ENCODE data around the gene ALDH1A1. TPM values are rescaled to one million over a fixed set of nuclear protein-coding genes. Genes with fewer than 3 reads are reported as not detected.
A peak's percentile ranks its signal among the peaks of the same experiment; 100 is the strongest.

ALDH1A1 gene
- total RNA-seq, 4 donors from 2014 or later: 184 to 561 (median 251) TPM

- no peak for TF ChIP-seq CTCF (IDR thresholded peaks at IDR 0.05)
- TF ChIP-seq POLR2A (IDR thresholded peaks at IDR 0.05): no peak
- Histone ChIP-seq H3K9me3 (no peaks in the 10 kb centered on the region), H3K36me3 (no peaks in the 10 kb centered on the region), H3K4me3 (no peak overlapping the region), H3K4me1 (peaks cover 0 to 7% (median 0%) of the 10 kb centered on the region in 4 donors), H3K27me3 (no peaks in the 10 kb centered on the region), H3K27ac (no peak overlapping the region)
- no peak for DNase-seq
Observed at GRCh38 chr9:72958485-72959281, 5.8 kb upstream of the ALDH1A1 start.

- H3K4me1 ChIP-seq: peaks cover 0 to 12% (median 0%) of the 10 kb centered on the region in 4 donors
- DNase-seq: no peak
- H3K27me3 ChIP-seq: no peaks in the 10 kb centered on the region
- no peaks in the 10 kb centered on the region for H3K9me3 ChIP-seq
- no peak for TF ChIP-seq CTCF (IDR thresholded peaks at IDR 0.05)
- no peak for TF ChIP-seq POLR2A (IDR thresholded peaks at IDR 0.05)
- no peak overlapping the region for H3K27ac ChIP-seq
- H3K36me3 ChIP-seq: no peaks in the 10 kb centered on the region
- H3K4me3 ChIP-seq: no peak overlapping the region
Observed at GRCh38 chr9:72955571-72955970, 2.7 kb upstream of the ALDH1A1 start.

GRCh38 chr9:72955126-72955455, 2.2 kb upstream of the ALDH1A1 start:
- DNase-seq: no peak
- H3K27me3 ChIP-seq: no peaks in the 10 kb centered on the region
- H3K4me3 ChIP-seq: no peak overlapping the region
- no peaks in the 10 kb centered on the region for H3K9me3 ChIP-seq
- peak overlapping the region in 1 of 4 donors; percentile 3 for H3K27ac ChIP-seq
- TF ChIP-seq POLR2A (IDR thresholded peaks at IDR 0.05) (no peak), CTCF (IDR thresholded peaks at IDR 0.05) (no peak)
- peaks cover 0 to 12% (median 0%) of the 10 kb centered on the region in 4 donors for H3K4me1 ChIP-seq
- H3K36me3 ChIP-seq: no peaks in the 10 kb centered on the region

- Histone ChIP-seq H3K9me3 (no peaks in the 10 kb centered on the region), H3K4me1 (peaks cover 0 to 12% (median 0%) of the 10 kb centered on the region in 4 donors), H3K4me3 (no peak overlapping the region), H3K27ac (peak overlapping the region in 1 of 4 donors; percentile 78), H3K27me3 (no peaks in the 10 kb centered on the region), H3K36me3 (no peaks in the 10 kb centered on the region)
- peak in 1 of 3 donors; percentile 46 for DNase-seq
- TF ChIP-seq CTCF (IDR thresholded peaks at IDR 0.05): no peak
- no peak for TF ChIP-seq POLR2A (IDR thresholded peaks at IDR 0.05)
Observed at GRCh38 chr9:72954431-72955125, 1.7 kb upstream of the ALDH1A1 start.

- H3K9me3 ChIP-seq: no peaks in the 10 kb centered on the region
- TF ChIP-seq POLR2A (IDR thresholded peaks at IDR 0.05) (no peak), CTCF (IDR thresholded peaks at IDR 0.05) (no peak)
- H3K4me3 ChIP-seq: peak overlapping the region in 3 of 4 donors; percentile 22 to 55 (median 52)
Observed at GRCh38 chr9:72952381-72952690, 517 bp downstream of the ALDH1A1 start.

More at GRCh38 chr9:72952381-72952690, 517 bp downstream of the ALDH1A1 start:
- Histone ChIP-seq H3K36me3 (no peaks in the 10 kb centered on the region), H3K27me3 (no peaks in the 10 kb centered on the region), H3K27ac (peak overlapping the region in 3 of 4 donors; percentile 54 to 78 (median 61)), H3K4me1 (peaks cover 0 to 26% (median 0%) of the 10 kb centered on the region in 4 donors)
- no peak for DNase-seq

All from Peyer's patch (tissue), 4 donors.